GM18511 (cell line): Measurements from ENCODE around the gene FBXL13.
A peak's percentile ranks its signal among the peaks of the same experiment; 100 is the strongest.
"Not testable (repeated sequence)": the region's sequence is repeated elsewhere in the genome, so short reads cannot be mapped to it uniquely, and the experiment has no call there.

Source experiments
- ATAC-seq: cut with Tn5 transposase; IDR thresholded peaks from one replicate; pipeline ENCODE4 v1.9.1; 2021; ENCODE audit warnings: mild to moderate bottlenecking, moderate library complexity; ENCODE audit not compliant: unreplicated experiment

The FBXL13 gene

GRCh38 chr7:102903576-102903975 lies 171.0 kb downstream of the FBXL13 start:
- ATAC-seq, result not testable (repeated sequence)

- not testable (repeated sequence) for ATAC-seq
Observed at GRCh38 chr7:102902052-102902451, 172.5 kb downstream of the FBXL13 start.

- no peak for ATAC-seq
Observed at GRCh38 chr7:102898532-102898859, 176.1 kb downstream of the FBXL13 start.

GRCh38 chr7:102897856-102898531 lies 176.6 kb downstream of the FBXL13 start:
- ATAC-seq, result no peak

- ATAC-seq, result no peak
Observed at GRCh38 chr7:102897211-102897631, 177.4 kb downstream of the FBXL13 start.

GRCh38 chr7:102896585-102896984 lies 178.0 kb downstream of the FBXL13 start:
- no peak for ATAC-seq

- ATAC-seq, result no peak
Observed at GRCh38 chr7:102895602-102896001, 179.0 kb downstream of the FBXL13 start.

- ATAC-seq, result no peak
Observed at GRCh38 chr7:102892631-102893278, 181.8 kb downstream of the FBXL13 start.

GRCh38 chr7:102891693-102892261 lies 182.8 kb downstream of the FBXL13 start:
- ATAC-seq, result no peak

GRCh38 chr7:102890971-102891692 lies 183.5 kb downstream of the FBXL13 start:
- no peak for ATAC-seq

GRCh38 chr7:102890292-102890970 lies 184.2 kb downstream of the FBXL13 start:
- ATAC-seq, result no peak

GRCh38 chr7:102889851-102890250 lies 184.7 kb downstream of the FBXL13 start:
- no peak for ATAC-seq

GRCh38 chr7:102888561-102889233 lies 185.9 kb downstream of the FBXL13 start:
- no peak for ATAC-seq

GRCh38 chr7:102883098-102883860 lies 191.3 kb downstream of the FBXL13 start:
- no peak for ATAC-seq

GRCh38 chr7:102875700-102876295 lies 198.8 kb downstream of the FBXL13 start:
- no peak for ATAC-seq

- ATAC-seq, result no peak
Observed at GRCh38 chr7:102874966-102875365, 199.6 kb downstream of the FBXL13 start.

- ATAC-seq, result peak; percentile 100
Observed at GRCh38 chr7:102874166-102874829, 200.3 kb downstream of the FBXL13 start.

GRCh38 chr7:102873470-102874165 lies 201.0 kb downstream of the FBXL13 start:
- ATAC-seq, result peak; percentile 45
